ENCODE results near the gene PLEKHM3.

GRCh38 chr2:207848545-207848928 lies 176.8 kb downstream of the PLEKHM3 start:
- no peak for TF ChIP-seq CTCF (IDR thresholded peaks at IDR 0.05)
- no peak for TF ChIP-seq EZH2 (IDR thresholded peaks at IDR 0.05)
- TF ChIP-seq EZH2phosphoT487 (IDR thresholded peaks at IDR 0.05), result no peak
